Astrocyte (in vitro differentiated cells and primary cell): Measurements from ENCODE around the gene HSPB7.

Experiments used
- EZH2 ChIP-seq: IDR thresholded peaks from 2 replicates; pipeline ENCODE4 v1.6.1; 2012; ENCODE audit warnings: mild to moderate bottlenecking, low read length, inconsistent platforms; ENCODE audit not compliant: insufficient read depth
- TF ChIP-seq, protein P1 (sequence below): IDR thresholded peaks from 2 replicates; pipeline ENCODE4 v1.5.1; 2011; ENCODE audit warnings: low read depth, mild to moderate bottlenecking, inconsistent platforms, low read length, moderate library complexity; ENCODE audit not compliant: insufficient read depth

DNA sequence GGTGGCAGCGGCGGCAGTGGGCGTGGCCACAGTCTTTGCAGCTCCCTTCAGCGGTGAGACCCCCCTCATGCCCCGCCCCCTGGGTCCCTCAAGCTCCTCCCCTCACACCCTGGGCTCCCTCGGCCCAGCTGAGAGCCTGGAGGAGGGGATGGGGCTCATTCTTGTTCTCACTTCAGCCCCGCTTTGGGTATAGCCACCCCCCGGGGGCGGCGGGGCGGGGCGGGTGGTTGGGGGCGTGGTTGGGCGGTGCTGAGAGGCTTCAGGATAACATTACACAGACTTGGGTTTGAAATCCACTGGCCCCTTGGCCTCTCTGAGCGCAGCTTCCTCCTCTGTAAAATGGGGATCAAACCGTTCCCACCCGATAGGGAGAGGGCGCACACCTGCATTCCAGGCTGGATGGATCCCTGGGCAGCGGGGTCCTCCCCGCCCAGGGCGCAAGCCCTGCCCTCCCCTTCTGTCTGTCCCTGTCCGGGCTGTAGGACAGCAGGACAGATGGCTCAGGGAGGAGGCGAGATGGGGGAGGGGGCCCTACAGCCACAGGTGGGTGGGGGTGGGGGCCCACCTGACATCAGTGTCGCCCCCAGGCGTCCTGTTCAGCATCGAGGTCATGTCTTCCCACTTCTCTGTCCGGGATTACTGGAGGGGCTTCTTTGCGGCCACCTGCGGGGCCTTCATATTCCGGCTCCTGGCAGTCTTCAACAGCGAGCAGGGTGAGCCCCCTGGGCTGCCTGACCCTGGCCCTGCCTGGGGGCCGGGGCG is 9.1 kb upstream of the HSPB7 start:
- TF ChIP-seq, protein P1, sequence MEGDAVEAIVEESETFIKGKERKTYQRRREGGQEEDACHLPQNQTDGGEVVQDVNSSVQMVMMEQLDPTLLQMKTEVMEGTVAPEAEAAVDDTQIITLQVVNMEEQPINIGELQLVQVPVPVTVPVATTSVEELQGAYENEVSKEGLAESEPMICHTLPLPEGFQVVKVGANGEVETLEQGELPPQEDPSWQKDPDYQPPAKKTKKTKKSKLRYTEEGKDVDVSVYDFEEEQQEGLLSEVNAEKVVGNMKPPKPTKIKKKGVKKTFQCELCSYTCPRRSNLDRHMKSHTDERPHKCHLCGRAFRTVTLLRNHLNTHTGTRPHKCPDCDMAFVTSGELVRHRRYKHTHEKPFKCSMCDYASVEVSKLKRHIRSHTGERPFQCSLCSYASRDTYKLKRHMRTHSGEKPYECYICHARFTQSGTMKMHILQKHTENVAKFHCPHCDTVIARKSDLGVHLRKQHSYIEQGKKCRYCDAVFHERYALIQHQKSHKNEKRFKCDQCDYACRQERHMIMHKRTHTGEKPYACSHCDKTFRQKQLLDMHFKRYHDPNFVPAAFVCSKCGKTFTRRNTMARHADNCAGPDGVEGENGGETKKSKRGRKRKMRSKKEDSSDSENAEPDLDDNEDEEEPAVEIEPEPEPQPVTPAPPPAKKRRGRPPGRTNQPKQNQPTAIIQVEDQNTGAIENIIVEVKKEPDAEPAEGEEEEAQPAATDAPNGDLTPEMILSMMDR = no peak
- TF ChIP-seq EZH2 = no peak
